HG03378 (cell line): ENCODE data around the gene PRR33.
"Not testable (repeated sequence)": the region's sequence is repeated elsewhere in the genome, so short reads cannot be mapped to it uniquely, and the experiment has no call there.

ENCODE experiments used
- ATAC-seq: cut with Tn5 transposase; IDR thresholded peaks from one replicate; pipeline ENCODE4 v1.9.1; 2021; ENCODE audit warnings: mild to moderate bottlenecking, moderate library complexity; ENCODE audit not compliant: unreplicated experiment

The PRR33 gene

DNA sequence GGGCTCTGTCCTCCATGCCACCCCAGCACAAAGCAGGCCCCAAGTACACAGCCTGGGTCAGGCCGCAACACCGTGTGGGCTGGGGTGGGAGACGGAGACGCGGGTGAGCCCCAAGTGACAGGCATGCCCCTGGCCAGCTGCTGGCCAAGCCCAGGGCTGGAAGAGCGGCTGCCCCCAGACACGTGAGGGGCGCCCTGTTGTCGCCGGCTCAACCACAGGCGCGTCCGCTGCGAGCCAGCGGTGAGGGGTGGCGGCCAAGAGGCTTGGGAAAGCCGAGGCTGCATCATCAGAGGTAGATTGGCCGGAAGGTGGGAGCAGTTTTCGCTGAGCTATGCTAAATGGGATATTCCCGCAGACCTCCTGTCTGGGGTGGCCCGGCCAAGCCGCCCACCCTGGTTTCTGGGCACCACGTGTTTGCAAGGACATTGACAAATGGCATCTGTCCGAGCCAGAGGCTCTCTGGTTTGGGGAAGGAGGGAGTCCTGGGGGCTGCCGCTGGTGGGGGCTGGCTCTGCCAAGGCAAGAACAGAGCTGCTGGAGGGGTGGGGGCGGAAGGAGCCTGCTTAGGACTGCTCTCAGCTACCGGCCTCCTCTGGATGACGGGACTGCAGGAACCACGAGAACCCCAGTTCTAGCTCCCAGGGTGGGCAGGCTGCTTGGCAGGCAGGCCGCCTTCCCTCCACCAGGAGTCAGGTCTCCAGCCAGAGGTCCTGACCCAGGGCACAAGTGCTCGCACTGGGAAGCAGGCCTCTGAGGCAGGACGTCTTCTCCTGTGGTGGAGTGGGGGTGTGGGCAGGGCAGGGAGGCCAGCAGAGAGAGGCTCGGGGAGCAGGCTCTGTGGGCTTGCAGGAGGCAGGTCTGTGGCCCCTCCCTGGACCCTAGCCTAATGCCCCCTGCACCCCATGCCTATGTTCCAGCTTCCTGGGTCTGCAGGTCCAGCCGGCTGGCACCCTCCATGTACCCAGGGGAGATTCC lies 552 bp downstream of the PRR33 start:
- no peak for ATAC-seq

DNA sequence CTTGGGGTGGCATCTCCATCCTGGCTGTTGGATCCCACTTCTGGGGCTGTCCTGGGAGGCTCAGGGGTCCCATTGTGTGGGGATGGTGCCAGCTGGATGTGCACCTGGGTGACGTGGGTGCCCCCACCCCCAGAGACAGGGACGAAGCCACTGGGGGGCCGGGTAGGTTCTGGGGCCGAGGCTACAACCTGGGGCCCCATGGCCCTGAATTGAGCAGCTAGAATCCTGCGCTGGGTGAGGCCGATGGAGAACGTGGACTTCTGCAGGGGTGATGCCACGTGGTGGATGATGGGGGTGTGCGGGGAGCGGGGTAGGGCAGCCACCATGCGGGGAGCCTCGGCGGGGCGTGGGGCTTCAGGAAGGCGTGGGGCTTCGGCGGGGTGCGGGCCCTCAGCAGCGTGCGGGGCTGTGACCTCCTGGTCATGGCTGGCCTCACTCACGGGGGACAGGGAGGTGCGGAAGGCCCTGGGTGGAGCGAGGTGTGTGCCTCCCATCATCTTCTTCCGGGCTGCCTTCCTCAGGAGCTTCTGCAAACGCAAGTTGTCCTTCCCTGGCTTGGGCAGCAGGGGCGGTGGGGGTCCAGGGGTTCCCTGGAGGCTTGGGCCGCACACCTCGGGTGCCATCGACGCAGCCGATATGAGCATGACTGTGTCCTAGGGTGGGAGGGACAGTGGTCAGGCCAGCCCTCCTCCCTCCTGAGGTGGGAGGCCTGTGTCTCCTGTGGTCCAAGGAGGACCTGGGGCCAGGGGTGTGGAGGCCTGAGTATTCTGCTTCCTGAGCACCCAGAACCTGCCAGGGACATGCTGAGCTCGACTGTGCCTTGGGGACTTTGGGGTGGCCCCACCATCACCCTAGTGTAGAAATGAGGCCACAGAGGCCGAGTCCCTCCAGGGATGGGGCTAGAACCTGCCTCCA lies 1.5 kb downstream of the PRR33 start:
- no peak for ATAC-seq

DNA sequence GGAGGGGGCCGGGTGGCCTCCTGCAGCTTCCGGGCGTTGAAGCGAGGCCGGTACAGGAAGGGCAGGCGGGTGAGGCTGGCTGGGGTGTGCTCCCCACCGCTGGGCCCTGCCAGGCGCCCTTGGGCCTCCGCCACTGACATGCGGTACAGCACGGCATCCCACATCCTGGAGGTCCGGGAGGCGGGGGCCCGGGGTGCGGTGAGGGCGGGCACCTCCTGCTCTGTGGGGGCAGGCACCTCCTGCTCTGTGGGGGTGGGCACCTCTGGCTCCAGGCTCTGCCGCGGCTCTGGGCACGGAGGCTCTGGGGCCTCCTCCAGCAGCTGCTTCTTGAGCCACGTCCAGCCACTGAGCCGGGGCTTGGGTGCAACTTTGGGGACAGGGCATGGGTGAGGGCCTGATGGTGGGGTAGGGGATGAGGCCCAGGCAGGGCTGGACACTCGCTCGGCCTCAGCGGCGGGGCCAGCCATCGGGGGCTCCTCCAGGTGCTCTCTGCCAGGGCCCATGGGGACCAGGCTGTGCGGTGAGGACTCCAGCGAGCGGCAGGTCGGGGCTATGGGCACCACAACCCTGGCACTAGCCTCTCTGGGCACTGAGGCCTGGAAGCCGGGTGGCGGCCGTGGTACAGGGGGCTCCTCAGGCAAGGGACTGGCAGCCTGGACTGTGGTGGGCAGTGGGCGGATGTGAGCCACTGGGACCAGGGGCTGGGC lies 2.3 kb downstream of the PRR33 start:
- no peak for ATAC-seq

DNA sequence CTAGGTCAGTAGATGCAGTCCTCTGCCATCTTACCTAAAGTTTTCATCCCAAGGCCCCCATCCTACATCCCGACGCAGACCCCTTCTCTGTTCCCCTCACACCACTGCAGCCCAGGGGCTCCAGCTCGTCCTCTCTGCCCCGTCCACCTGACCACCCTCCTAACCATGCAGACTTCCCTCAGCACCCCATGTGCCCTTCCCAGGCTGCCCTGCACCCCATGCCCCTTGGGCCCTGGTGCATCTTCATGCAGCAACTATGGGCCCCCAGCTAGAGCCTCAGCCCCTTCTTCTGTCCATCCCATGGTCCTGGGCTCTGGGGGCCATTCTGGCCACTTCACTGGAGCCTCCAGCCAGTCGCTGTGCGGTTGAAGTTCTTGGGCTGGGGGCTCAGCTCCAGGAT lies 2.9 kb downstream of the PRR33 start:
- ATAC-seq = no peak

DNA sequence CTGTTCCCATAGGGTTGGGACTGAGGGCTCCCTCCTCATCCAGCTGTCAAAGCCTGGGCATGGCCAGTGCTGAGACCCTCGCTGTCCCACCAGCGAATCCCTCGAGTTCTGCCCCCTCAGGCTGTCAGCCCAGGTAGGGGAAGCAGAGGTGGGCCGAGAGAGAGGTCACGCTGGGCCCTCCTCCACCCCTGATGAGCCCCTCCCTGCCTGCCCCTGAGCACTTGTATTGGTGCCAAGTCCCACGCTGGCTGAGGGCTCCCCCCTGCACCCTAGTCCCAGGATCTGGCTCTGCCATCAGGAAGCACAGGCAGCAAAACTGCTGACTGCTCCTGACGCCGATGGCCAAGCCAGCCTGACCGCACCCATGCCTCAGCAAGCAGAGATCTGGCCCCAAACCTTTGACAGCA lies 3.3 kb downstream of the PRR33 start:
- no peak for ATAC-seq

DNA sequence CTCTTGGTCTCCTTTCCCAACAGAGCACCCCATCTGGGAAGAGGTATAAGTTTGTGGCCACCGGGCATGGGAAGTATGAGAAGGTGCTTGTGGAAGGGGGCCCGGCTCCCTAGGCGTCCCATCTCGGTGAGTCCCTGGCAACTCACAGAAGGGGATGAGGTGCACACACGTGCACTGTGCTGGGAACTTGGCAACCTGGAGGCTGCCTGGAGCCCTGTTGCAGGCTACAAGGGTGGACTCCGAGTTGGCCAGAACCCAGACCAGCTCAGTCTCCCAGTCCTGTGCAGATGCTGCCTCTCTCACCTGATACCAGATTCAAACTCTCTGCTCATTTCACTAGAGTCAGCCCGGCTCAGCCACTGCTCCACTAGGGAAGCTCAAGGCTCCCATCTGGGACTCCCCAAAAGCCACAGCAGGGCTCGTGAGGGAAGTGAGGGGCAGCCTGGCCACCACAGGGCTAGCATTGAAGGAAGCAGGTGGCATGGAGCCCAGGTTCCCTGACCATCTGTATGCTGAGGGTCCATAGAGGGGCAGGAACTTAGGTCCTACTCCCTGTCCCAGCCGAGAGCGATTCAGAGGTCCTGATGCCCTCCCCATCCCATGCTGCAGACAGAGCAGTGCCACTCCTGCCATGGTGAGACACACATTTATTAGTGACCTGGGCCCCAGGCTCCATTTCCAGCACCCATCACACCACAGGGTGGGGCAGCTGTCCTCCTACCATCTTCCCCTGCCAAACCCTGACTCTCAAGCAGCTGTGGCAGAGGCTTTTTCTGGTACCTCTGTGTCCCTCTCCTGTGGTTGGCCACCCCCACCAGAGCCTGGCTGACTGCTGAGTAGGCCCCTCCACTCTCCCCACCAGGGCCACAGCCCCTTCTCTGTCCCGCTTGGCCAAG lies 4.0 kb downstream of the PRR33 start:
- no peak for ATAC-seq

DNA sequence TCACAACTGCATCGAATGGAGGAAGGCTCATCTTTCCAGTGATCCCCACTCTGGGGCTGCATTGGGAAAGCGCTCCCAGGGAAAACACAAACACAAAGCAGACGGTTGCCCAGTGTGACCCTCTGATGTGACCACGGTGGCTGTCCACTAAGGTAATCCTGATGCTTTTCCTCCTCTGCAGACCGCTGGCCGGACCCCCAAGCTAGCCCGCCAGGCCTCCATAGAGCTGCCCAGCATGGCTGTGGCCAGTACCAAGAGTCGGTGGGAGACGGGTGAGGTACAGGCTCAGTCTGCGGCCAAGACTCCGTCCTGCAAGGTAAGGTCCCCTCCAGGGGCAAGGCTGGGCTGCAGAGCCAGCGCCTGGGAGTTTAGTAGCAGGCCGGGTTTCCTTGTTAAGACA lies 5.1 kb downstream of the PRR33 start:
- not testable (repeated sequence) for ATAC-seq

DNA sequence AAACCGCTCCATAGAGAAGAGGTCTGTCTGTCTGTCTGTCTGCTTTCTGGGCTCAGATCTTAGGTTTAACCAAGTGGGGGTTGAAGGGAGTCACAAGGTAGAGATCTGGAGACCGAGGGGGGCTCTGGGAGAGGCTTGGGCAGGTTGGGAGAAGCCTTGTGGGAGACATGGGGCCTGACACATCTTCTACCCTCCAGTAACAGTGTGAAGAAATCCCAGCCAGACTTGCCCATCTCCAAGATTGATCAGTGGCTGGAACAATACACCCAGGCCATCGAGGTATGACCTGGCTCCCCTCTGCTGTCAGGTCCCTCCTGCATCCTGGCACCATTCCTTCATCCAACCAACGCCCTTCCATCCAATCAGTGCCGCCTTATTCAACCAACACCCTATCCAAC lies 7.4 kb downstream of the PRR33 start:
- no peak for ATAC-seq

DNA sequence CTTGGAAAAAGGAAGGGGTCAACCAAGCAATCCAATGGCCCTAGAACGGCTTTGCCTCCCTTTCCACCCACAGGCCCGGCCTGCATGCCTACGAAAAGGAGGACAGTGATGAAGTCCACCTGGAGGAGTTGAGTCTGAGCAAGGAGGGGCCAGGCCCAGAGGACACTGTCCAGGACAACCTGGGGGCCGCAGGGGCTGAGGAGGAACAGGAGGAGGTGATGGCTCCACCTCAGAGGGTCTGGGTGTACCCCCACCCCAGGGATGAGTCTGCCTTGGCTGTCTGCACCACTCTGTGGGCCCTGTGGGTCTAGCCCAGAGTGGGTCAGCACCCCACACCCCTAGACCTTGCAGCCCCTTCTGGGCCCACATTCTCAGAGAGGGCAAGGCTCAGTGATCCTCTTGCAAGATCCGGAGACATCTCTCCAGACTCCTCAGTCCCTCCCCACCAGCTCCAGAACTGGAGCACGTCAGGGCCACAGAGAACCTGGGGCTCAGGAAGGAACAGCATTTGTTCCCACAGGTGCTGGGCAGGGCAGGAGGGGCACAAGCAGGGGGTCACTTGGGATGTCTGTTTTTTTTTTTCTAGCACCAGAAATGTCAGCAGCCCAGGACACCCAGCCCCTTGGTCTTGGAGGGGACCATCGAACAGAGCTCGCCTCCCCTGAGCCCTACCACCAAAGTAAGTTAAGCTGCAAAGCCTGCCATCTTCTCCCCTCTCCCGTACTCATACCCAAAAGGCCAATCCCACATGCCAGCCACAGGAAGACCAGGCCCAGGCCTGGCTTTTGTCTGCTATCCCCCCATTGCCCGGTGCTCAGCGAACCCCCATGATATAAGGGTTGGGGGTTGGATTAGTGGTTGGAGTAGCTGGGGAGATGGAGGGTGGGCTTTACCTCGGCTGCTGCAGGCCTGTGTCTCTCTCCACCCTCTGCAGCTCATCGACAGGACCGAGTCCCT lies 8.1 kb downstream of the PRR33 start:
- ATAC-seq = no peak

DNA sequence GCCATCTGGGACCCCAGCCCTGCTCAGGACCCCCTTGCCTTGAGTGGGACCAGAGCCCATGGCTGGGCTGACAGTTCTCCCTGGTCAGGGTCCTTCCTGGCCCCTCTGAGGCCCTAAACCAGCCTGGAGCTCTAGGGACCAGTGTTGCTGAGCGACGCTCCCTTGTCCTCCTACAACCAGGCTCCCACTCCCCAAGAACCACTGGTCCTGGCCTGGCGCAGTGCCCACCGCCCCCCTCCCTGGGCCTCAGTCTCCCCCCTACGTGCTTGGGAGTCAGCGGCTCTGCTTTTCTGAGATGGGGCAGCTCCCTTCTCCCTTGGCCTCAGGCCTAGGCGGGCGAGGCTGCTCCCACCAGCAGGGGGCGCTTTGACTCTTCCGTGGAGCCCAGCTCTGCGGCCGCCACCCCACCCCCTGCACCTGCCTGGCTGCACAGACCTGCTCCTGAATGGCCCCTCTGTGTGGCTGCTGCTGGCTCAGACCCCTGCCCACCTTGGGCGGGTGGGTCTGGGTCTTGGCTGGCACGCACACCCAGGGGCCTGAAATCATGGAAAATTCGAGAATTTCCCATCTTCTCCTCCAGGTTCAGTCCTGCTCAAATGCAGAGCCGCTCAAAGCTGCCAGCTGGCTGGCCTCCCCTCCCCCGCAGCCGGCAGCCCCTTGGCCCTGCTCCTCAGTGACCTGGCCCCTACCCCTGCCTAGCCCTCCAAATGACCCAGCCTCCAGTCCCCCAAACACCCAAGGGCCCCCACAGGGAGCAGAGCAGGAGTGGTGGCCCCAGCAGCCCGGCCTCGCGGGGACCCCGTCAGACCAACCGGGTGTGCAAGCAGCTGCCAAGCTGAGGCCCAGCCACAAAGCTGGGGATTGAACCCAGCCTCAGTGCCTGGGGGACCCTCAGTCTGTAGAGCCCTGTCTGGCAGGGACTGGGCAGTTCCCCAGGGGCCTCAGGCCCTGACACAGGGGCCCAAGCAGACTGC lies 9.1 kb downstream of the PRR33 start:
- ATAC-seq = no peak

DNA sequence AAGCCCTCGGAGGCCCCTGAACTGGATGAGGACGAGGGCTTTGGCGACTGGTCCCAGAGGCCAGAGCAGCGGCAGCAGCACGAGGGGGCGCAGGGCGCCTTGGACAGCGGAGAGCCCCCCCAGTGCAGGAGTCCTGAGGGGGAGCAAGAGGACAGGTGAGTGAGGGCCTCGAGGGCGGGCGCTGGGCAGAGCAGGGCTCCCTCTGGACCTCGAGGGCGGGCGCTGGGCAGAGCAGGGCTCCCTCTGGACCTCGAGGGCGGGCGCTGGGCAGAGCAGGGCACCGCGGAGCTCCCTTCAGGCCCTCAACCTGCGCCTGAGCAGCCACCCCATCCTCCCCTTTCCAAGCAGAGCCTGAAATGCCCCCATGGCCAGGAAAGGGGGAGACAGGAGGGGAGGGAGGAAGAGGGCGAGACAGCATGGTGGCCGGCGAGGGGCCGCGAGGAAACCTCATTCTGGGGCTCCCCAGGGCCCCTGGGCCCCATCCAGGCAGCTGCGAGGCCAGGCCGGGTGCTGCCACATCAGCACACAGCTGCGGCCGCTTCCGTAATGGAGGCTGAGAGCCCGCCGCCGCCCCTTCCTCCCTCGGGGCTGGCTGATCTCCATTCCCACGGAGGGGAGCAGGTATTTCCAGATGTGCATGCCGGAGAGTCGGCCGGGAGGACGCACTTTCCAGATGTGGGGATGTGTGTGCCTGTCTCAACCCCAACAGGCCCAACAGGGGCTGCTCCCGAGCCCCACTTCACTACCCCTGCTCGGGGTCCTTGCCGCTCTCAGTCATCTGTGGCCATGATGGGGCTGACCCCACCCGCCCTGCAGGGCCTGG lies 10.0 kb downstream of the PRR33 start:
- no peak for ATAC-seq

DNA sequence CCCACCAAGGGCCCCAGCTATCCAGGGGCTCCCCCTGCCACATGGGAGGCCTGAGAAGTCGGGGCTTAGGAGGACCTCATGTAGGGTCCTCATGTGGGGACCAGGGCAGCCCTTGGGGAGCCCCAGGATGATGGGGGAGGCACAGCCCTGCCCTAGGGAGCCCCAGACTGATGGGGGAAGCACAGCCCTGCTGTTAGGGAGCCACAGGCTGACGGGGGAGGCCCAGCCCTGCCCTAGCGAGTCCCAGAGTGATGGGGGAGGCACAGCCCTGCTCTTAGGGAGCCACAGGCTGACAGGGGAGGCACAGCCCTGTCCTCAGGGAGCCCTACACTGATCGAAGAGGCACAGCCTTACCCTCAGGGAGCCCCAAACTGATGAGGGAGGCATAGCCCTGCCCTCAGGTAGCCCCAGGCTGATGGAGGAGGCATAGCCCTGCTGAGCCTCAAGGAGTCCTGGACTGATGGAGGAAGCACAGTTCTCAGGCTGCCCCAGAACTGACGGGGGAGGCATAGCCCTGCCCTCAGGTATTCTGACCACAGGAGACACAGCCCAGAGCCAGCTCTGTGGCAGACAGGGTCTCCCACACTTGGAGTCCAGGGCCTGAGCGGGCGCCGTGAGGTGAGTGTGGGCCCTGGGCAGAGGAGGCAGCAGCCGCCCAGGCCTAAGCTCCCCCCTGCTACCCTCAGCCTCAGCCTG lies 10.8 kb downstream of the PRR33 start:
- no peak for ATAC-seq

DNA sequence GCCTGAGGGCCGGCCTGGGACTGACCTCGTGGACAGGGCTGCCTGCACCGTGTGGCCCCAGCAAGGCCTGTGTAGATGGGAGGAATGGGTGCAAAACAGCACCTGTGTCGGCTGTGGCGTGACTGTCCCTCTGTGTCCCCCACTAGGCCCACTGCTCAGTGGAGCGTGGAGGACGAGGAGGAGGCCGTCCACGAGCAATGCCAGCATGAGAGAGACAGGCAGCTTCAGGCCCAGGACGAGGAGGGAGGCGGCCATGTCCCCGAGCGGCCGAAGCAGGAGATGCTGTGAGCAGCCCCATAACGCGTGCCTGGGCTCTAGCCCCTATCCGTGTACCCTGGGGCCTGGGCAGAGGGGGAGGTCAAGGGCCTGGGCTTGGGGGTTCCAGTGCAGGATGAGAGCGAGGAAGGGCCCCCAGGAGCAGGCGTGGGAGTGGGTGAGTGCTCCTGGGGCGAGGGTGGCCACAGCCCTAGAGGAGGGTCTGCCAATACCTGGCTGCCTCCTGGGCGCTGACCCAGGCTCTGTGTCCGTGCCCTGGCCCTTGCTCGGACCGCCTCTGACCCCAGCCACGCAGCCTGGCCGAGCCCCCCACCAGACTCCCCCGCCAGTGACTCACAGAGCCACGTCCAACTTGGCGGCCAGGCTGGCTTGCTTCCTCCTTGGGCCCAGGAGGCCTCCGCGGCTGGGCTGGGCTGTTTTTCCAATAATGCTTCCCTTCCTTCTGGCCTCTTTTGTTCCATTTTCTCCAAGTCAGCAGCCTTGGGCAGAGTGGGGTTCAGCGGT lies 11.6 kb downstream of the PRR33 start:
- ATAC-seq = no peak

DNA sequence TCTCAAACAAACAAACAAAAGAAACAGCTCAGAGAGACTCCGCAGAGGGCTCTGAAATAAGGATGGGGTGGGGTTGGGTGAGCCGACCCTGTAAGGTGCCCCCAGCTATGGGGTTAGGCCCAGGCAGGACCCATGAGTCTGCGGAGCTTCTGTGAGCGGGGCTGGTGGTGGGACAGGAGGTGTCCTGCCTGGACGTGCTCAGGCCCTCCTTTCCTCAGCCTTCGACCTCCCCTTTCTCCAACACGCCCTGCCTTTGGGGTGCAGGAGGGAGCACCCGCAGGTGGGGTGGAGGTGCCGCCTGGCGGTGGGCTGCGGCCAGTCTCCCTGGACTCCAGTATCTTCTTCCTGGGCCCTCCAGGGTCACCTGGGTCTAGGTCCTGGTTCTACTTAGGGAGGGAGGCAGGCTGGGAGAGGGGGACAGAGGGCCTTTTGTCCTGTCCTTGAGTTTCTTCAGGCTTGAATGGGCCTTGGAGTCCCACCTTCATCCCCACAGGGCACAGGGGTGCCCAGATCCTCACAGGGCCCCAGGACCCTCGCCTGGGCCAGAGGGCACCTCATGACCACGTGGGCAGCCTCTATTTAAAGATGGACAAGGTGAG lies 12.3 kb downstream of the PRR33 start:
- no peak for ATAC-seq
